ENCODE results near the gene SAXO1.
A peak's percentile ranks its signal among the peaks of the same experiment; 100 is the strongest.

The SAXO1 gene

DNA sequence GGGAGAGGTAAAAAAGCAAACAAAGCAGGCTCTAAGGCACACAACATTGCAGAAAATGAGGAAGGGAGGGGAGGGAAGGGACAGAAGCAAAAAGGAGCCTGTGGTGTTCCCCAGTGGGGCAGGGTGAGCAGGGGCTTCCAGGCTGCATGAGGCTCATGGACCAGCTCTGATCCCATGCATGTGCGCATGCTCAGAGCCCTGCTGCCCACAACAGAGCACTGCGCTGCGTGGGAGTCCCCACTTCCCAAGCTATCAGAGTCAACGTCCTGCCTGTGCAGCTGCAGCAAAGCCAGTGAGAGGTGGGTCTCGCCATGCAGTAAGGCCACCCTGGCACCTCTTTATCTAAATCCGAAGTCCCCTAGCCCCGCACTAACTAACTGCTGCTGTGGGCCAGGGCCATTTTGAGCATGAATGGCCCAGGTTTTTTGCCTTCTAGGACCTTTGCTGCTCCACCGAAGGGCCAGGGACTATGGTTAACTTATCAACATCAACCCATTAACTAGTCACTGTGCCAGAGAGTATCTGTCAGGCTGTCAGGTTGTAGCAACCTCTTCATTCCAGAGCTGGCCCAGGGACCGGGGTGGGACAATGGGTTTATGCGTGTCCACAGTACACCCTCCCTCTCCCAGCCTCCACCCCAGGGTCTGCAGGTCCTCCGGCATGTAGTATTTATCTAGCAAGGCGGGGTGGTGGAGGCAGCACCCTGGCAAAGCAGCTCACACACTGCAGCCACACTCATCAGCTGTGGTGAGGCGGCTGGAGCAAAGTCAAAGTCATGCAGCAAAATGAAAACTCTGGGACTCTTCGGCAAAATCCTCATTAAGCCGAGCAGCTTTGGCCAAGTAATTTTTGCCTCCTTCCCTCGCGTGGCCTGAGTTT lies 123.6 kb downstream of the SAXO1 start:
- DNase-seq: no peak

DNA sequence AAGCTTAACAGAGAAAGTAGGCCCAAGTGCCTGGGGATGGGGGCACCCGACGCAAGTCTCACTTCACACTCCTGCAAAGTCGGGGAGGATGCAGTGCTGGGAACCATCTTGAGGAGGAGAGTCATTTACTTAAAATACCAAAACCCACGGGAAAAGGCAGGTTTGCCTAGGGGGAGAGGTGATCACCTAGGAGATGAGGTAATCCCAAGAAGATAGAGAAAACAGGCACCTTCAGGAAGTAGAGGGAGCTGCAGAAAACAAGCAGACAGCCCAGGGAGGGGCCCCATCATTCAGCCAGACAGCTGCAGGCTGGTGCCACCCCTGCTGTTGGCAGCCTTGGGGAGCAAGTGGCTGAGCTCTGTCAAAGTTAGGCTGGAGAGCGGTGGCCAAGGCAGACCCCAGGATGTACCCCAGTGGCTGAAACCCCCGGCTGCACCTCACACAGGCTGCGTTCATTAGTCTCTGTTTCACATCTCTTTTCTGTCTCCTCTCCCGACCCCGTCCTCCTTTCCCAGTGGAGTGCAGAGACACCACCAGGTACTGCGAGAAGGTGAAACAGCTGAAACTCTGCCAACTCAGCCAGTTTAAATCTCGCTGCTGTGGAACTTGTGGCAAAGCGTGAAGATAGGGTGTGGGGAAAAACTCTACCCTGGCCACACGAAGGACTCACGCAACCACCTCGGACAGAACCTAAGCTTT lies 124.9 kb downstream of the SAXO1 start:
- no peak for DNase-seq

DNA sequence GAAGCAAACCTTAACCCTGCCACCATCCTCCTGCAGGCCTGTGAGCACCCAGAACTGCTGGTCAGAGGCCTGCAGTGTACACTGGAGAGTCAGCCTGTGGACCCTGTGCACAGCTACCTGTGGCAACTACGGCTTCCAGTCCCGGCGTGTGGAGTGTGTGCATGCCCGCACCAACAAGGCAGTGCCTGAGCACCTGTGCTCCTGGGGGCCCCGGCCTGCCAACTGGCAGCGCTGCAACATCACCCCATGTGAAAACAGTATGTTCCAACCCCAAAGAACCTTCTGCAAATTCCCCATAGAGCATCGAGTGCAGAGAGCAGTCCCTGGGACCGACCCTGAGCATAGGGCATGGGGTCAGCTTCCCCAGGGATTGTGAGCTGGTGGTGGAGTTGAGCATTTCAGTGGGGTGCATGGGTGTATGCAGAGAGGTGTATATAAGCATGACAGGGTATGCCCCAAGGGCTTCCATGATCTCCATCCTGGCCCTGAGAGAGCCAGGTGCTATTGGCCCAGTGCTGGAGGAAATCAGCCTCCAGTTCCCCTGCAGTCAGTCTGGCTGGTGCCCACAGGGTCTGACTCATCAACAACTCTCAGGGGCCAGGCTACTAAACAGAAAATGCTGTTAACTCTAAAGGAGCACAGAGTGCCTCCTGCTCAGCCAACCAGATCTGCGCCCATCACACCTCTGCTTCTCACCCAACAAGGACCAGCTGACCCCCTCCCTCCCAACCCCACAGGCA lies 126.2 kb downstream of the SAXO1 start:
- no peak for DNase-seq

DNA sequence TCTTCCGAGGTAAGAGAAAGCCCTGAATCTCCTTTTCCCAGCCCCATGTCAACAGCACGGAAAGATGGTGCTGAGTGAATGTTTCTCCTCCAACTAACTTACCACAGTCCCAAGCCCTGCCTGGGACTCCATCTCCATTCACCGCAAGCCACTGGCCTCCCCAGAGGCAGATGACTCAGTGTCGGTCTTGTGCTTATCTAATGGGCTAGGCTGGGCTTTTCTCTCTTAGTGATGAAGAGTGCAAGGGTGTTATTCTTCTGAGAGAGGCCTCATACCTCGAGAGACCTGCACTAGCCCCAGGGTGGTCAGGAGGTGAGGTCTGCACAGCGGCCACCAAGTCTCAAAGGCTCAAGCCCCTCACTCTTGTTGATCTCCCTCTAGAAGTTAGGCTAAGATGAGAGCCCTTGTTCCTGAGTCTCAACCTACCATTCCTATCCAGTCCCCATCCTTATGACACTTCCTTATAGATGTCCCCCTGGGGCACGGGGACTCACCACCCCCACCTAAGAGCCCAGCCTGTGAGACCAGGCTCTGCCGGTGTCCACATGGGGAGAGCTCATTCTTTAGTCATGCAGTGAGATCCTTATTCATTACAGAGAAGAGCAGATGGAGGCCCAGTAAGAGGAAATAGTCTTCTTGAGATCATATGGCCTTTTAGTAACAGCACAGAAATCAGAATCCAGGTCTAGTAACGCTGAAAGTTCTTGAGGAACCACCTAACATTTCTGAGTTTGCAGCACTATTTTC lies 127.0 kb downstream of the SAXO1 start:
- DNase-seq: no peak

DNA sequence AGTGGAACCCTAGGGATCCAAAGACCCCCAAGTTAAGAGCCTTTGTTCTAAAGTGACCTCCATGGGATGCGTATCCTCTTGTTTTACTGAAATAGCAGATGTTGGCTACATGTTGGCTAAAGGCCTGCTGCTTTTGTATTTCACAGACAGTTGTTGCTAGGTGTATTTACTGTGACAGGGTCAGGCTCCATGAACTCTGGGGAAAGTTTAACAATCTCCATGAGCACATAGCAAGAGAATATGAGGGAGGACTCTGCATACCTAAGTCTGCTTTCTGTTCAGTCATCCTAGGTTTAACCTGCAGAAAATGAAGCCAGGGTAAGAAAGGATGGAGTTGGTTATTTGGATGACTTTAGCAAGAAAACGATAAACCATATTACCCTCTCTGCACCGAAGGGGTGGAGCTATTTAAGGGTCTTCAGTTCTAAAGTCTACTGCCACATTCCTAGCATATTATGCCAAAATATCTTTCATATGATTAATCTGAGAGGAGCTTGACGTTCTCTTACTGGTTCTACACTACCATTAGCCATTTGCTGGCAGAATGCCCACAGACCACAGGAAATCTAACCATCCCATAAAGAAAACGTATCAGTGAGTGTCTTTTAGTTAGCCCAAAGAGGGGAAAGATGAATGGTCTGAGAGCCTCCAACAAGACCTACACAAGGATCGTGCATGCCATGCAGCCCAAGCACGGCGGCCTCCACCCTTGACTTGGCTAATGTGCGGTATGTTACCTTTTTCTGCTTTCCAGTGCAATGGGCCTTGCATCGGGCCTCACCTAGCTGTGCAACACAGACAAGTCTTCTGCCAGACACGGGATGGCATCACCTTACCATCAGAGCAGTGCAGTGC lies 127.8 kb downstream of the SAXO1 start:
- DNase-seq: no peak

DNA sequence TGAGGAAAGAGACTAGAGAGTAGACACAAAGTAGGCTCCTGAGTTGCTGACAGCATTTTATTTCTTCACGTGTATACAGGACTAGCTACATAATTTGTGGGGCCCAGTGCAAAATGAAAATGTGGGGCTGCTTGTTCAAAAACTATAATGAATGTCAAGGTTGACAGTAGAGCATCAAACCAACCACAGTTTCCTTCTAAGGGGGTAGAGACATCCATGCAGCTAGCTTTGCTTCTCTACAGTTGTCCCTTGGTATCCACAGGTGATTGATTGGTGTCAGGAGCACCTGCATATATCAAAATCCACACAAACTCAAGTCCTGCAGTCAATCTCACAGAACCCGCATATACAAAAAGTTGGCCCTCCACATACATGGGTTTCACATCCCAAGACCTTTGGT lies 129.6 kb downstream of the SAXO1 start:
- DNase-seq: no peak

DNA sequence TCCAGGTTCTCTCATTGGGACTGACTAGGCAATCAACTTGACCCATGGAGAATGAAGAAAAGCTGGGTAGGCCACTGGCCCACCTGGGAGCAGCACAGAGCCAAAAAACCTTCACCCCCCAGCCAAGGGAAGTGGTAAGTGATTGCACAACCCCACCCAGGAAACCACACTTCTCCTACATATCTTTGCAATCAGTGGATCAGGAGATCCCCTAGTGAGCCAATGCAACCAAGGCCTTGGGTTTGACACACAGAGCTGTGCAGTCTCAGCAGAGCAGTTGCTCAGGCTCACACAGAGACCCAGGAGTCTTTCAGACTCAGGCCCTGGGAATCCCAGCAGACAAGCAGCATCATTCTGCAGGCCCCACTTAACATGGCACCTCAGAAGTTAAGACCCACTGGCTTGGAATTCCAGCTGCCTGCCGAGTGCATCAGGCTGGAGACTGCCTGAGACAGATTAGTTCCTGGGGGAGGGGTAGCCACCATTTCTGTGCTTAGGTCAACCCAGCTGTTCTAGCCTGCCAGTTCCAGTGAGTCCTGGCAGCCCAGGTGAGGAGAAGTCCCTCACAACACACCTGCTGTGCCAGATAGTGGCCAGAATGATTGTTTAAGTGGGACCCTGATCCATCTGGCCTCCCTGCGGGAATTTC lies 136.4 kb downstream of the SAXO1 start:
- peak; percentile 51 for DNase-seq

DNA sequence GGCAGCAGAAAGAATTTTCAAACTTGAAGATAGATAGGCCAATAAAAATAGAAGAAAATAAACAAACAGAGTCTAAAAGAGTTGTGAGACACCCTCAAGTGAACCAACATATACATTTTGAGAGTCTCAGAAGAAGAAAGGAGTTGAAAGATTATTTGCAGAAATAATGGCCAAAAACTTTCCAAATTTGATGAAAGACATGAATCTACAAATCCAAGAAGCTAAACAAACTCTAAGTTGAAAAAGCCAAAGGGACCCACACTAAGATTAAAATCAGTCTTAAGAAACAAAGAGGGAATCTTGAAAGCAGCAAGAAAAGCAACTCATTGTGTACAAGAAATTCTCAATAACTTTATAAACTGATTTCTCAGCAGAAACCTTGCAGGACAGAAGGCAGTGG lies 137.0 kb downstream of the SAXO1 start:
- no peak for DNase-seq

DNA sequence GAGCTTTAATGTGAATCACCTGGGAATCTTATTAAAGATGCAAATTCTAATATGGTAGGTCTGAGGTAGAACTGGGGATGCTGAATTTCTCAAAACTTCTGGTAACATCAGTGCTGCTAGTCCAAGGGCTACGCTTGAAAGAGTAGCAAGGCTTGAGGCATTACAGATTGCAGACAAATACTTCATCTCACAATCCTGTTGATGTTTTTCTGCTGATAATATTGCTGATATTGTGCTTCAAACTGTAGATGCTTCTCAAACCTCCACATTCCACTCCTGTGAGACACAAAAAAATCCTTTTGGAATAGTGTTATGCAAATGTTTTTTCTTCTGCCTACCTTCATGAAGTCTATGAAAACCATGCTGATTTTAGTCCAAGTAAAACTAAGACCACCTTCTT lies 139.5 kb downstream of the SAXO1 start:
- no peak for DNase-seq

DNA sequence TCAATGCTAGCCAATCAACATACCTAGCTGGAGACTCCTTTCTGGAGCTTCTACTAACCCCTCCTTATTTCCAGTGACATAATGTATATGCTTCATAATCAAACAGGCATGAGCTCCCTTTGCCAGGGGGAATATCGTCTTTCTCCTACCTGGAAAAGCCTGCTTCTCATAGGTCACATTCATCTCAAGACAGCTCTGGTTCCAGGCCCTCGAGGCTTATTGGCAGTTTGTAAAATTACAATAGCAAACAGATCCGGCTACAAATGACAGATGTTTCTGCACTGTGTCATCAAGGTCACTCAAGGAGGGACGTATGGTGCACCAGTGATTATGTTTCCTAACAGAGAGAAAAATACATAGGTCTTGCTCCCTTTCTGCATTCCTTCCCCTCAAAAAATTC lies 140.0 kb downstream of the SAXO1 start:
- DNase-seq: no peak

DNA sequence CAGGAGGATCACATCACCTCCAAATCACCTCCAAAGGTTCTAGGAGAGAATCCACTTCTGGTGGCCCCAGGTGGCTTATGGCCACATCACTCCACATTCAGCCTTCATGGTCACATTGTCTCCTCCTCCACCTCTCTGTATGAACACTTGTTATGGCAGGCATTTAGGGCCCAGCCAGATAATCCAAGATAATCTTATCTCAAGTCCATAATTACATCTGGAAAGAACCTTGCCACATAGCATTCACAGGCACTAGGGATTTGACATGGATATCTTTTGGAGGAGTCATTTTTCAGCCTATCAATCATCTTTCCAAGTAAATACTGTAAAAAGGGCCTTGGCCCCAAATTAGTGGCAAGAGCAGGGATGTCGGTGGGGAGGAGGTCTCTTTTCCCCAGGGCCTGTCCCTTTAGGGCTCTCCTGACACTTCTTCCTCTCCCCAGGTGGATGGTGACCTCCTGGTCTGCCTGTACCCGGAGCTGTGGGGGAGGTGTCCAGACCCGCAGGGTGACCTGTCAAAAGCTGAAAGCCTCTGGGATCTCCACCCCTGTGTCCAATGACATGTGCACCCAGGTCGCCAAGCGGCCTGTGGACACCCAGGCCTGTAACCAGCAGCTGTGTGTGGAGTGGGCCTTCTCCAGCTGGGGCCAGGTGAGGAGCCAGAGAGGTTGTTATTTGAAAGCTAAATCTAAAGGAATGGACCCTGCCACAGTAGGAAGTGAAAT lies 140.9 kb downstream of the SAXO1 start:
- no peak for DNase-seq

DNA sequence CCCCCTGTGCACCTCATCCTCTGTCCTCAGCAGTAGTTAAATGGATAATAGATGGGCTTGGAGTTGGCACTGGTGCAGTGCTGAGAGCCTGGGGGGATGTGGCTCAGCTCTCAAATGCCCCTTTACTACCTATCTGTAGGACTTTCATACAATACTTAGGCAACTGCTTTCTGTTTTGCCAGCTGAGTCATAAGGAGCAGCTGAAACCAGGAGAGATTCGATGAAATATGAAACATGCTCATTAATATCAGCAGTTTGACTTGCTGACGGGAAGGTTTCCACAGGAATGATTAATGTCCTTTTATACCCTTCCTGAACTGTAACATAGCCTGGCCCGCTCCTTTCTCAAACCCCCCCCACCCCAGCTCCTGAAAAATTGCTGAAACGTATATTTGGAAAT lies 142.6 kb downstream of the SAXO1 start:
- DNase-seq: no peak

DNA sequence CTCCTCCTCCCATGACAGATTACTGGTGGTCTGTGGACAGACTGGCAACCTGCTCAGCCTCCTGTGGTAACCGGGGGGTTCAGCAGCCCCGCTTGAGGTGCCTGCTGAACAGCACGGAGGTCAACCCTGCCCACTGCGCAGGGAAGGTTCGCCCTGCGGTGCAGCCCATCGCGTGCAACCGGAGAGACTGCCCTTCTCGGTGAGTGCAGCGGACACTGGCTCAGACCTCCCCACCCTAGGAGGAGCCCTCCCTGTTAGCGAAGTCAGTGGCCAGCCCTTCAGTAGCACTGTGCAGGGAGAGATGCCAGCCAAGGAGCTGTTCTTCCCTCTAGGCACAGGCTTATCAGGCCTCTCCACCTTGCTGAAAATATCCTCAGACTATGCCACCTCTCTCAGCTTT lies 143.5 kb downstream of the SAXO1 start:
- DNase-seq: no peak

DNA sequence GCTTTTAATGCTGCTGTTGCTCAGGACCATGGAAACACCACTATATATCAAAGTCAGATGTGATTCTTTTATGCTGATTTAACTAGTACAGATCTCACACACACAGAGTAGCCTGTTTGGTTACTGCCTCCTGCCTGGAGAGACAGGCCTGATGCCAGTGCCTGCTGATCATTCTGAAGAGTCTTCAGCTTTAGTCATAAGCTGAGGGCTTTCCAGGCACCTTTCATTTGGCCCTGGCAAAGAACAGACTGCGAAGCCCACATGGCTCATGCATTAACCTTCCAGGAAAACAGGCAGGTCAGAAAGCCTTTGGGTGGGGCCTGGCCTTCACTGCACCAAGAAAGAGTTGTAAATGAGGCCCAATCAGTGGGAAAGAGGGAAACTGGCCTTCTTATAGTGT lies 144.7 kb downstream of the SAXO1 start:
- no peak for DNase-seq

DNA sequence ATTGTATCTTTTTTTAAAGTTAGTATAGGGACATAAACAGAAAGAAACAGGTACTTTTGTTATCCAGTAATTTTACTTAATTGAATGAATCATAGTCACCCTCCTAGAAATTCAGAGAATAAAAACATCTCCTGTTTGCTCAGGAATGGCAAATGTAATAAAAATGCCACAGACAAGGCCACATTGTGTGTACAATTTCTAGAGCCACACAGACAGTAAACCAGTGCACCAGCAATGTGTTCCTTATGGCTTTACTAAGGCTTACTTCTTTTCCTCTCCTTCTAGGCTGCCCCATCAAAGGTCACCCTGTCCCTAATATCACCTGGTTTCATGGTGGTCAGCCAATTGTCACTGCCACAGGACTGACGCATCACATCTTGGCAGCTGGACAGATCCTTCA lies 145.5 kb downstream of the SAXO1 start:
- no peak for DNase-seq

DNA sequence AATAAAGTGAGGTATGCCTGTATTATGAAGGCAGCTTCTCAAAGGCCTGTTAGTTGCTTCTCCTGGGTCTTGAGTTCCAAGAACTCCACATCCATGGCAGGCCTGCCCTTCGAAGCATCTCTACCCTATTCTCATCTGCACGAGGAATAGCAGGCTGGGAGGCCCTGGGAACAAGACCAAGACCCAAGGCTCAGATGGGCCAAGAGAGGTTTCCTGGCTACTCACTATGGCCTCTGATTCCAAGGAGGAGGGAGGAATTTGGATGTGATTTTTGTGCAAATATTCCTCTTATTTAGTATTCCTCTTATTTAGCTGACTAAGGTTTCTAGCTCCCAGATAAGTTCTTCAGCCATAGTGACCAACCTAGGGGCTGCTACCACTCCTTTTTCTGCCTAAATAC lies 151.3 kb downstream of the SAXO1 start:
- DNase-seq: no peak

DNA sequence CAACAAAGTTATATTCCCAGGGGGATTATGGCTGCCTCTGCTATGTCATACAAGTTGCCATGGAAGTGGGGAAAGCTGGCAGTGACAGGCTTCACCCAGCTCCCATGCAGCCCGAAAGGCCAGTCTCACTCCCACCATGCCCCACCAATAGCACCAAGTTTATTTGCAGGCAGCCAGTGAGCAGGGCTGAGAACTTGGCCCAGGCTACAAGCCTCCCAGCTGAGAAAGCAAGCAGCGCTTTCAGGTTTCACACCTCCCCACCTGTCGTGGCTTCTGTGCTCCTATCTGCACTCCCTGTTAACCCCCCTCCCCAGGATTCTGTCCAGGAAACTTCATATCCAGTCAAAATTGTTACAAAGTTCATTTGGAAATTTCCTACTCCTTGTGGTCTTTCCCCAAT lies 155.0 kb downstream of the SAXO1 start:
- DNase-seq: no peak
